Gastrocnemius medialis (tissue), 4 donors: ENCODE results near the gene DAPK1. TPM values are rescaled to one million over a fixed set of nuclear protein-coding genes. Genes with fewer than 3 reads are reported as not detected.

Source experiments
- ATAC-seq, 2 donors: fragments of 150-250 bp; one replicate each; pipeline ENCODE4 v1.9.1; 2016
- DNase-seq, 2 donors: peaks; one replicate each; pipeline ENCODE4 v3.0.0-alpha.2; 2019
- H3K27ac ChIP-seq, 4 donors: fragments of 200-600 bp; sonication (generic); 1 replicate in 1 of 4; 2 replicates in 3 of 4; pipeline ENCODE4 v1.5.1; 2016 to 2018; ENCODE audit warnings: mild to moderate bottlenecking in 2 of 4, moderate library complexity in 1 of 4
- H3K27me3 ChIP-seq, 3 donors: fragments of 200-600 bp; sonication (generic) in 2 of 3; 1 replicate in 1 of 3; 2 replicates in 2 of 3; pipeline versions ENCODE4 v1.5.1 to v1.6.0; 2016 to 2019; ENCODE audit warnings: mild to moderate bottlenecking in 1 of 3, moderate library complexity in 1 of 3
- H3K36me3 ChIP-seq, 2 donors: fragments of 200-600 bp; sonication (generic) in 1 of 2; one replicate each; pipeline ENCODE4 v1.5.1; 2017 to 2018
- H3K4me1 ChIP-seq, 2 donors: fragments of 200-600 bp; sonication (generic) in 1 of 2; one replicate each; pipeline ENCODE4 v1.5.1; 2016 to 2017; ENCODE audit warnings: mild to moderate bottlenecking in 2 of 2
- H3K4me3 ChIP-seq, 4 donors: fragments of 200-600 bp; sonication (generic) in 3 of 4; 1 replicate in 1 of 4; 2 replicates in 3 of 4; pipeline ENCODE4 v1.5.1; 2016 to 2019; ENCODE audit warnings: mild to moderate bottlenecking in 2 of 4
- H3K9me3 ChIP-seq, 3 donors: fragments of 200-600 bp; sonication (generic) in 2 of 3; 1 replicate in 1 of 3; 2 replicates in 2 of 3; pipeline ENCODE4 v1.5.1; 2016 to 2019
- POLR2A ChIP-seq, 2 donors: fragments of 450-650 bp; IDR thresholded peaks; one replicate each; pipeline ENCODE4 v1.6.1; 2017; ENCODE audit warnings: antibody characterized with exemption in 2 of 2, mild to moderate bottlenecking in 2 of 2, moderate library complexity in 2 of 2
- in situ Hi-C, 4 donors: fragments of 200-750 bp; cut with MboI; loops; one replicate each; pipeline versions ENCODE4 v1.15.0 to v1.8.0; 2017; ENCODE audit warnings: low sequenced_read_pairs in 4 of 4
- intact Hi-C: fragments of 100-400 bp; cut with DNase I; formaldehyde crosslinking; loops from one replicate; pipeline ENCODE4 v1.15.1; 2023; ENCODE audit warnings: low total_unique reads
- total RNA-seq, 4 donors: library from RNA; depleted of rRNA; stranded (reverse); fragments of >200 nt; gene quantifications; one replicate each; pipeline versions ENCODE4 v1.1.0 to v1.2.3, GENCODE V29; 2016
- TF ChIP-seq, protein P1 (sequence below), 5 experiments: fragments of 450-650 bp in 3 of 5; fragments of 200-600 bp in 2 of 5; sonication (generic) in 2 of 5; IDR thresholded peaks in 4 of 5; conservative IDR thresholded peaks in 1 of 5; 1 replicate in 4 of 5; 2 replicates in 1 of 5; pipeline ENCODE4 v1.5.1; 2016 to 2019; ENCODE audit warnings: antibody characterized with exemption in 5 of 5, mild to moderate bottlenecking in 3 of 5, moderate library complexity in 3 of 5

The DAPK1 gene
- total RNA-seq, 4 donors from 2014 or later, result 1.2 to 4.3 (median 2.7) TPM

- TF ChIP-seq, protein P1, sequence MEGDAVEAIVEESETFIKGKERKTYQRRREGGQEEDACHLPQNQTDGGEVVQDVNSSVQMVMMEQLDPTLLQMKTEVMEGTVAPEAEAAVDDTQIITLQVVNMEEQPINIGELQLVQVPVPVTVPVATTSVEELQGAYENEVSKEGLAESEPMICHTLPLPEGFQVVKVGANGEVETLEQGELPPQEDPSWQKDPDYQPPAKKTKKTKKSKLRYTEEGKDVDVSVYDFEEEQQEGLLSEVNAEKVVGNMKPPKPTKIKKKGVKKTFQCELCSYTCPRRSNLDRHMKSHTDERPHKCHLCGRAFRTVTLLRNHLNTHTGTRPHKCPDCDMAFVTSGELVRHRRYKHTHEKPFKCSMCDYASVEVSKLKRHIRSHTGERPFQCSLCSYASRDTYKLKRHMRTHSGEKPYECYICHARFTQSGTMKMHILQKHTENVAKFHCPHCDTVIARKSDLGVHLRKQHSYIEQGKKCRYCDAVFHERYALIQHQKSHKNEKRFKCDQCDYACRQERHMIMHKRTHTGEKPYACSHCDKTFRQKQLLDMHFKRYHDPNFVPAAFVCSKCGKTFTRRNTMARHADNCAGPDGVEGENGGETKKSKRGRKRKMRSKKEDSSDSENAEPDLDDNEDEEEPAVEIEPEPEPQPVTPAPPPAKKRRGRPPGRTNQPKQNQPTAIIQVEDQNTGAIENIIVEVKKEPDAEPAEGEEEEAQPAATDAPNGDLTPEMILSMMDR (IDR thresholded peaks at IDR 0.05 in 4 of 5, conservative IDR thresholded peaks at IDR 0.05 in 1 of 5), result no peak
- no peak for TF ChIP-seq POLR2A (IDR thresholded peaks at IDR 0.05)
- intact Hi-C loops, result loop anchor here (1.0 to 5.0 kb wide), 2 partner anchors 43 to 128 kb away; partner anchors contain the start of gene CTSL
- H3K4me1 ChIP-seq, result no peaks in the 10 kb centered on the region
- in situ Hi-C loops, result no loop called here
- H3K36me3 ChIP-seq, result no peaks in the 10 kb centered on the region
- ATAC-seq (no peak), DNase-seq (no peak)
- H3K27ac ChIP-seq, result no peak overlapping the region
- no peaks in the 10 kb centered on the region for H3K27me3 ChIP-seq
- H3K4me3 ChIP-seq, result no peak overlapping the region
- no peaks in the 10 kb centered on the region for H3K9me3 ChIP-seq
Observed at GRCh38 chr9:87683751-87684626, 186.3 kb downstream of the DAPK1 start.

GRCh38 chr9:87684627-87685219 is 187.1 kb downstream of the DAPK1 start:
- Histone ChIP-seq H3K4me1 (no peaks in the 10 kb centered on the region), H3K27me3 (no peaks in the 10 kb centered on the region), H3K27ac (no peak overlapping the region), H3K36me3 (no peaks in the 10 kb centered on the region), H3K9me3 (no peaks in the 10 kb centered on the region), H3K4me3 (no peak overlapping the region)
- in situ Hi-C loops, result loop anchor here in 2 of 4 donors (5.0 kb wide), 1 partner anchor 128 kb away; no protein-coding TSS in a partner anchor
- ATAC-seq (peak; percentile 16 to 60), DNase-seq (no peak)
- intact Hi-C loops, result loop anchor here (1.0 to 5.0 kb wide), 2 partner anchors 43 to 128 kb away; partner anchors contain the start of gene CTSL
- TF ChIP-seq, protein P1 (IDR thresholded peaks at IDR 0.05 in 4 of 5, conservative IDR thresholded peaks at IDR 0.05 in 1 of 5), result peak; percentile 31 to 70 (median 64)
- TF ChIP-seq POLR2A (IDR thresholded peaks at IDR 0.05), result no peak

DNA sequence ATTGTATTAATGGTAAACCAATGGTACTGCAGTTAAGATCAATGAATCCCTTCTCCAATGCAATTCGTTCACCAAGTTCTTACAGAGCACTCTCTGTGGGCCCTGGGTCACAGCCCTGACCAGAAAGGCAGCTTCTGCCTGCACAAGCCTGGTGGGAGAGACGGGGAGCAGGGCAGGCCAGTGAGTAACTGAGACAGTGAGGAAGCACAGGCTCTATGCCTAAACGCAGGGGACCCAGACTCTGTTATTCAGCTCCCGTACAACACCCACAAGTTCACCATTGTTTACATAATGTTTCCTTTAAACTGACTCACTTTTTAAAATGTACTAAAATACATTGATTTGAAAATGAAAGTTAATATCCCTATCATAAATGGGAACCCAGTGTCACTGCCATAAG is 187.8 kb downstream of the DAPK1 start:
- no peaks in the 10 kb centered on the region for H3K9me3 ChIP-seq
- no peak overlapping the region for H3K27ac ChIP-seq
- in situ Hi-C loops, result loop anchor here in 2 of 4 donors (5.0 kb wide), 1 partner anchor 127 kb away; no protein-coding TSS in a partner anchor
- H3K4me3 ChIP-seq, result no peak overlapping the region
- H3K27me3 ChIP-seq, result no peaks in the 10 kb centered on the region
- TF ChIP-seq, protein P1 (IDR thresholded peaks at IDR 0.05 in 4 of 5, conservative IDR thresholded peaks at IDR 0.05 in 1 of 5), result no peak
- no peak for TF ChIP-seq POLR2A (IDR thresholded peaks at IDR 0.05)
- H3K4me1 ChIP-seq, result no peaks in the 10 kb centered on the region
- no peaks in the 10 kb centered on the region for H3K36me3 ChIP-seq
- DNase-seq, result no peak
- intact Hi-C loops, result no loop called here
- no peak for ATAC-seq

- Histone ChIP-seq H3K36me3 (no peaks in the 10 kb centered on the region), H3K9me3 (no peaks in the 10 kb centered on the region), H3K4me1 (no peaks in the 10 kb centered on the region), H3K27ac (no peak overlapping the region), H3K4me3 (no peak overlapping the region), H3K27me3 (no peaks in the 10 kb centered on the region)
- TF ChIP-seq, protein P1 (IDR thresholded peaks at IDR 0.05 in 4 of 5, conservative IDR thresholded peaks at IDR 0.05 in 1 of 5), result no peak
- no peak for TF ChIP-seq POLR2A (IDR thresholded peaks at IDR 0.05)
- intact Hi-C loops (no loop called here), in situ Hi-C loops (loop anchor here in 2 of 4 donors (5.0 kb wide), 1 partner anchor 126 kb away; no protein-coding TSS in a partner anchor)
- peak in 1 of 2 donors; percentile 23 for DNase-seq
- ATAC-seq, result no peak
Observed at GRCh38 chr9:87685871-87686519, 188.3 kb downstream of the DAPK1 start.
